H1 (cell line): ENCODE measurements around the gene PTGIS. TPM values are rescaled to one million over a fixed set of nuclear protein-coding genes. Genes with fewer than 3 reads are reported as not detected.

ENCODE experiments used
- GABPA ChIP-seq: IDR thresholded peaks from 2 replicates; pipeline ENCODE4 v1.6.1; 2011; ENCODE audit warnings: mild to moderate bottlenecking, low read length, moderate library complexity, borderline replicate concordance; ENCODE audit not compliant: insufficient read depth
- HDAC2 ChIP-seq, 2 experiments: fragments of 300-600 bp in 1 of 2; sonication (generic) in 1 of 2; IDR thresholded peaks; 2 replicates each; pipeline ENCODE4 v1.6.1; 2011 to 2012; ENCODE audit warnings: low read depth in 2 of 2, low read length in 2 of 2, mild to moderate bottlenecking in 2 of 2, moderate library complexity in 2 of 2, borderline replicate concordance in 1 of 2, inconsistent platforms in 1 of 2
- NRF1 ChIP-seq: IDR thresholded peaks from 2 replicates; pipeline ENCODE4 v1.6.1; 2011; ENCODE audit warnings: mild to moderate bottlenecking, low read depth, low read length, improper control_type of control experiment
- PHF8 ChIP-seq: fragments of 200-600 bp; sonication (generic); conservative IDR thresholded peaks from 2 replicates; pipeline ENCODE4 v1.7.1; 2012; ENCODE audit warnings: low read depth, mild to moderate bottlenecking, inconsistent platforms, low read length, moderate library complexity
- SAP30 ChIP-seq: fragments of 300-600 bp; sonication (generic); IDR thresholded peaks from 2 replicates; pipeline ENCODE4 v1.7.1; 2012; ENCODE audit warnings: low read length, moderate library complexity, mild to moderate bottlenecking, inconsistent platforms; ENCODE audit not compliant: insufficient read depth, insufficient replicate concordance
- YY1 ChIP-seq: IDR thresholded peaks from 2 replicates; pipeline ENCODE4 v1.6.1; 2011; ENCODE audit warnings: low read depth, mild to moderate bottlenecking, low read length
- polyA plus RNA-seq, 7 experiments: library from polyadenylated mRNA; depleted of rRNA in 3 of 7; stranded (reverse) in 5 of 7; unstranded in 2 of 7; fragments of >200 nt in 5 of 7; fragments of 200-250 nt in 2 of 7; gene quantifications; 1 replicate in 5 of 7; 2 replicates in 1 of 7; 4 replicates in 1 of 7; pipeline versions ENCODE4 v1.2.1 to v1.2.3, GENCODE V29; 2011 to 2013; ENCODE audit warnings: missing spikeins in 2 of 7, mixed read lengths in 2 of 7
- total RNA-seq: library from RNA; stranded (reverse); fragmentation: NEBNext Ultra II Directional; extraction: Animal tissue kit (Norgen Biotek cat#: 25700); gene quantifications from 2 replicates; pipeline ENCODE4 v1.2.1, GENCODE V29; 2021

Gene PTGIS
- total and polyA plus RNA-seq, 2 of the 8 experiments (the other 6 are each of a cell fraction or from before 2014, with no cell fraction given), result 29.9 to 35.5 TPM

DNA sequence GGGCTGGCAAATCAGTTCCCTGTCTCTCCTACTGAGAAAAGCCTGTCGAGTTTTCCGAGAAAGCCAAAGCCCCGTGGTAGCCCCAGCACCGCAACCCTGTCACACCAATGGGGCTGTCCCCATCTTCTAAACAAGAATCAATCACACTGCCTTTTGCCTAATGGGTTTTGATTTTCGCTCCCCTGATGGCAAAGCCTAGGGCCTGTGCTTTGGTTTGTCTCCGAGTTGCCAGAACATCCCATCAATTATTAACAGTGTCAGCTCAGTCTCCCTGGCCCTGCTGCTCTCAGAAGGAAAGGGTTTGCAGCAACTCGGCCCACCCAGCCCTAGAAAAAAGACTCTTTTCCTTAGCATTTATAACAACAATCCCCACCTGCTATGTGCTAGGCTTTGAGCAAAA, 89.7 kb downstream of the PTGIS start (continued):
- no peak for TF ChIP-seq HDAC2 (IDR thresholded peaks at IDR 0.05; ENCODE audit: borderline replicate concordance in 1 of 2, low read depth in 2 of 2, low read length in 2 of 2)
- no peak for TF ChIP-seq GABPA
- no peak for TF ChIP-seq NRF1
- no peak for TF ChIP-seq YY1
- no peak for TF ChIP-seq PHF8
- TF ChIP-seq SAP30, result no peak
- TF ChIP-seq, all 59 proteins: peak for 0
